AG04450 (cell line): ENCODE data around the gene TAGLN3. TPM values are rescaled to one million over a fixed set of nuclear protein-coding genes. Genes with fewer than 3 reads are reported as not detected.

Experiments used
- CTCF ChIA-PET: fragments of 300-600, 350-600 bp; formaldehyde crosslinking; extraction: SDS; loops from one replicate; lab custom pipeline; 2022; ENCODE audit warnings: antibody characterized with exemption, inconsistent platforms; lab: Charles Lee
- POLR2A ChIA-PET: fragments of 350-600 bp; formaldehyde crosslinking; extraction: SDS; loops from one replicate; lab custom pipeline; 2021; ENCODE audit warnings: antibody characterized with exemption, inconsistent platforms; lab: Yijun Ruan, JAX
- DNase-seq: peaks from one replicate; pipeline ENCODE4 v3.0.0-alpha.2; 2011; ENCODE audit warnings: low read depth, low spot score
- H3K27ac ChIP-seq: one replicate; pipeline ENCODE4 v1.5.1; 2012; ENCODE audit warnings: low read depth, low read length, control low read depth
- H3K27me3 ChIP-seq: one replicate; pipeline ENCODE4 v1.6.0; 2012; ENCODE audit warnings: low read length; ENCODE audit not compliant: control insufficient read depth, insufficient read depth
- H3K4me3 ChIP-seq: 2 replicates; pipeline ENCODE4 v1.5.1; 2011; ENCODE audit warnings: mild to moderate bottlenecking, low read depth, low read length, control low read depth
- H3K9me3 ChIP-seq: 2 replicates; pipeline ENCODE4 v1.5.1; 2012; ENCODE audit warnings: low read length; ENCODE audit not compliant: control insufficient read depth, insufficient read depth
- polyA plus RNA-seq: library from polyadenylated mRNA; depleted of rRNA; stranded (reverse); fragments of >200 nt; gene quantifications from 2 replicates; pipeline ENCODE4 v1.2.3, GENCODE V29; 2011; rRNA removed
- TF ChIP-seq, protein P1 (sequence below): IDR thresholded peaks from 2 replicates; pipeline ENCODE4 v1.5.1; 2011; ENCODE audit warnings: low read depth, low read length, control low read depth, inconsistent platforms

Gene TAGLN3
- polyA plus RNA-seq, 1 experiment: 2.5 TPM

DNA sequence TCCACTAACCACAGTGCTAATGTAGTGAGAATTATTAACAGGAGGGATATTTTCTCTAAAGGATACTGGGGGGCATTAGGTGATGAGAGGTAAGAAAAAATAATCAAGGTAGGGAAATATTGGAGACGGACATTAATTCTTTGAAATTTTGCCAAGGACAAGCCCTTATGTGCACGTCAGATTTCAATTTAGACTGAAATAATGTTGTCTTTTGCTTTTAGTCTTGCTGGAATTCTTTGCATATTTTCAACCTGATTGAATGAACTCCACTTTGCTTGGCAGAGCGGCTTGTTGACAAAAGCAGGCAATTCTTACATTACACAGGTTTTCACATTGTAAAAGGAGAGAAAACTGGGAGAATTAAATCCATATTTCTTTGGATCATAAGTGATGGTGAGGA, 62.4 kb downstream of the TAGLN3 start:
- ChIA-PET CTCF (interaction anchor here (4.1 kb wide), 1 partner anchor 18 kb away, joined by 18 read pairs; no protein-coding TSS in a partner anchor), POLR2A (no interaction called here)
- no peak for DNase-seq
- Histone ChIP-seq H3K9me3 (no peaks in the 10 kb centered on the region), H3K27ac (no peak overlapping the region), H3K4me3 (no peak overlapping the region), H3K27me3 (no peaks in the 10 kb centered on the region)
- TF ChIP-seq, protein P1, sequence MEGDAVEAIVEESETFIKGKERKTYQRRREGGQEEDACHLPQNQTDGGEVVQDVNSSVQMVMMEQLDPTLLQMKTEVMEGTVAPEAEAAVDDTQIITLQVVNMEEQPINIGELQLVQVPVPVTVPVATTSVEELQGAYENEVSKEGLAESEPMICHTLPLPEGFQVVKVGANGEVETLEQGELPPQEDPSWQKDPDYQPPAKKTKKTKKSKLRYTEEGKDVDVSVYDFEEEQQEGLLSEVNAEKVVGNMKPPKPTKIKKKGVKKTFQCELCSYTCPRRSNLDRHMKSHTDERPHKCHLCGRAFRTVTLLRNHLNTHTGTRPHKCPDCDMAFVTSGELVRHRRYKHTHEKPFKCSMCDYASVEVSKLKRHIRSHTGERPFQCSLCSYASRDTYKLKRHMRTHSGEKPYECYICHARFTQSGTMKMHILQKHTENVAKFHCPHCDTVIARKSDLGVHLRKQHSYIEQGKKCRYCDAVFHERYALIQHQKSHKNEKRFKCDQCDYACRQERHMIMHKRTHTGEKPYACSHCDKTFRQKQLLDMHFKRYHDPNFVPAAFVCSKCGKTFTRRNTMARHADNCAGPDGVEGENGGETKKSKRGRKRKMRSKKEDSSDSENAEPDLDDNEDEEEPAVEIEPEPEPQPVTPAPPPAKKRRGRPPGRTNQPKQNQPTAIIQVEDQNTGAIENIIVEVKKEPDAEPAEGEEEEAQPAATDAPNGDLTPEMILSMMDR: no peak

Other genes starting within 250 kb of the TAGLN3 start
- gene PHLDB2, start 139.7 kb upstream of the TAGLN3 start, polyA plus RNA-seq: 15.9 and 16.9 TPM in 2 replicates
- gene ABHD10, start 19.9 kb upstream of the TAGLN3 start, polyA plus RNA-seq: 28.8 and 37.5 TPM in 2 replicates
- not detected in 2 replicates for gene TMPRSS7, start 35.8 kb downstream of the TAGLN3 start, polyA plus RNA-seq
- 5.8 and 7.0 TPM in 2 replicates for gene C3orf52, start 87.5 kb downstream of the TAGLN3 start, polyA plus RNA-seq
- gene GCSAM, start 134.3 kb downstream of the TAGLN3 start, polyA plus RNA-seq: not detected in 2 replicates